Prostate gland (tissue), 2 donors: ENCODE results near the gene TEX55. TPM values are rescaled to one million over a fixed set of nuclear protein-coding genes. Genes with fewer than 3 reads are reported as not detected.
"Not testable (repeated sequence)": the region's sequence is repeated elsewhere in the genome, so short reads cannot be mapped to it uniquely, and the experiment has no call there.

Experiments
- DNase-seq: peaks from one replicate; pipeline ENCODE4 v3.0.0-alpha.2; 2019; ENCODE audit warnings: low spot score
- H3K27ac ChIP-seq, 2 donors: fragments of 200-600 bp; sonication (generic); 2 replicates each; pipeline ENCODE4 v1.5.1; 2017 to 2019
- H3K27me3 ChIP-seq: fragments of 200-600 bp; sonication (generic); replicated peaks from 2 replicates; pipeline ENCODE4 v1.5.1; 2019; ENCODE audit not compliant: insufficient read depth
- H3K36me3 ChIP-seq, 2 donors: fragments of 200-600 bp; sonication (generic); 1 replicate in 1 of 2; 2 replicates in 1 of 2; pipeline versions ENCODE4 v1.5.1 to v1.8.1; 2017 to 2019
- H3K4me1 ChIP-seq: fragments of 200-600 bp; sonication (generic); replicated peaks from 2 replicates; pipeline ENCODE4 v1.5.1; 2019
- H3K4me3 ChIP-seq, 2 donors: fragments of 200-600 bp; sonication (generic); 2 replicates each; pipeline ENCODE4 v1.5.1; 2017 to 2019
- H3K9me3 ChIP-seq: fragments of 200-600 bp; sonication (generic); 2 replicates; pipeline ENCODE4 v1.5.1; 2017
- POLR2A ChIP-seq: fragments of 450-650 bp; IDR thresholded peaks from one replicate; pipeline ENCODE4 v1.6.1; 2016; ENCODE audit warnings: antibody characterized with exemption, mild to moderate bottlenecking
- POLR2AphosphoS5 ChIP-seq: sonication (generic); formaldehyde crosslinking; IDR thresholded peaks from one replicate; pipeline ENCODE4 v1.6.1; 2017; ENCODE audit warnings: antibody characterized with exemption
- WGBS: methylation state at CpG from one replicate; pipeline ENCODE4 v1.1.5; 2018; 5-methylcytosine and 5-hydroxymethylcytosine counted together
- intact Hi-C: fragments of 100-400 bp; cut with DNase I; formaldehyde crosslinking; loops from one replicate; pipeline ENCODE4 v1.14.2; 2022
- total RNA-seq, 2 donors: library from RNA; depleted of rRNA; stranded (reverse); fragments of >200 nt; gene quantifications; one replicate each; pipeline ENCODE4 v1.1.0, GENCODE V29; 2016
- TF ChIP-seq, protein P1 (sequence below), 4 experiments: fragments of 200-600 bp in 2 of 4; fragments of 450-650 bp in 2 of 4; sonication (generic) in 2 of 4; IDR thresholded peaks; 1 replicate in 3 of 4; 2 replicates in 1 of 4; pipeline ENCODE4 v1.5.1; 2016 to 2019; ENCODE audit warnings: antibody characterized with exemption in 4 of 4, mild to moderate bottlenecking in 2 of 4, moderate library complexity in 2 of 4

Gene TEX55
- total RNA-seq, 2 donors from 2014 or later = 6.6 TPM; not detected in 1

DNA sequence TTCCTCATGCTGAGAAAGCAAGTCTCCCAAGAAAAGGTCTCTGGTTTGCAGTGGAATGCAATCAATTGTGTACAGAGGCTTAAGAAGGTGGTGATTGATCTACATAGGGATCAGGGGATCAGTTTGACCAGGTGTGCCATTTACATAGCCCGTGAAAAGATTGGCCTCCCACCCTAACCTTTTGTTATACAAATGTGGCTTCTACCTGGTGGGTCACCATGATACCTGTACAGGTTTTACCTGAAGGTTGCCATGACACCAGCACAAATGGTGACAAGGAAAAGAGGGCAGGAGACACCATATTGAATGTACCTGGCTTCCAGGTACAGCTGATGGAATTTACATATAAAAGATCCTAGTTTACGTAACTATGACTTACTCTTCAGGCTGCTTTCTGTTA lies 25.5 kb upstream of the TEX55 start:
- H3K27me3 ChIP-seq = no peaks in the 10 kb centered on the region
- WGBS = 73% methylated on average over 2 of the region's 2 CpGs

GRCh38 chr3:119122350-119122749 lies 23.6 kb upstream of the TEX55 start:
- no peak overlapping the region for H3K27ac ChIP-seq
- TF ChIP-seq, protein P1, sequence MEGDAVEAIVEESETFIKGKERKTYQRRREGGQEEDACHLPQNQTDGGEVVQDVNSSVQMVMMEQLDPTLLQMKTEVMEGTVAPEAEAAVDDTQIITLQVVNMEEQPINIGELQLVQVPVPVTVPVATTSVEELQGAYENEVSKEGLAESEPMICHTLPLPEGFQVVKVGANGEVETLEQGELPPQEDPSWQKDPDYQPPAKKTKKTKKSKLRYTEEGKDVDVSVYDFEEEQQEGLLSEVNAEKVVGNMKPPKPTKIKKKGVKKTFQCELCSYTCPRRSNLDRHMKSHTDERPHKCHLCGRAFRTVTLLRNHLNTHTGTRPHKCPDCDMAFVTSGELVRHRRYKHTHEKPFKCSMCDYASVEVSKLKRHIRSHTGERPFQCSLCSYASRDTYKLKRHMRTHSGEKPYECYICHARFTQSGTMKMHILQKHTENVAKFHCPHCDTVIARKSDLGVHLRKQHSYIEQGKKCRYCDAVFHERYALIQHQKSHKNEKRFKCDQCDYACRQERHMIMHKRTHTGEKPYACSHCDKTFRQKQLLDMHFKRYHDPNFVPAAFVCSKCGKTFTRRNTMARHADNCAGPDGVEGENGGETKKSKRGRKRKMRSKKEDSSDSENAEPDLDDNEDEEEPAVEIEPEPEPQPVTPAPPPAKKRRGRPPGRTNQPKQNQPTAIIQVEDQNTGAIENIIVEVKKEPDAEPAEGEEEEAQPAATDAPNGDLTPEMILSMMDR (IDR thresholded peaks at IDR 0.05) = no peak
- TF ChIP-seq POLR2AphosphoS5 (no peak), POLR2A (no peak)
- no peak overlapping the region for H3K4me3 ChIP-seq
- H3K27me3 ChIP-seq = no peaks in the 10 kb centered on the region
- intact Hi-C loops = no loop called here
- H3K4me1 ChIP-seq = no peaks in the 10 kb centered on the region
- H3K36me3 ChIP-seq = no peaks in the 10 kb centered on the region
- DNase-seq = no peak
- 56% methylated on average over 3 of the region's 3 CpGs for WGBS
- no peaks in the 10 kb centered on the region for H3K9me3 ChIP-seq

More for the DNA sequence above, 25.5 kb upstream of the TEX55 start:
- Histone ChIP-seq H3K36me3 (no peaks in the 10 kb centered on the region), H3K4me1 (no peaks in the 10 kb centered on the region), H3K9me3 (no peaks in the 10 kb centered on the region), H3K27ac (no peak overlapping the region), H3K4me3 (no peak overlapping the region)
- TF ChIP-seq POLR2A (no peak), POLR2AphosphoS5 (no peak)
- TF ChIP-seq, protein P1 (IDR thresholded peaks at IDR 0.05) = no peak
- intact Hi-C loops = no loop called here
- DNase-seq = no peak

DNA sequence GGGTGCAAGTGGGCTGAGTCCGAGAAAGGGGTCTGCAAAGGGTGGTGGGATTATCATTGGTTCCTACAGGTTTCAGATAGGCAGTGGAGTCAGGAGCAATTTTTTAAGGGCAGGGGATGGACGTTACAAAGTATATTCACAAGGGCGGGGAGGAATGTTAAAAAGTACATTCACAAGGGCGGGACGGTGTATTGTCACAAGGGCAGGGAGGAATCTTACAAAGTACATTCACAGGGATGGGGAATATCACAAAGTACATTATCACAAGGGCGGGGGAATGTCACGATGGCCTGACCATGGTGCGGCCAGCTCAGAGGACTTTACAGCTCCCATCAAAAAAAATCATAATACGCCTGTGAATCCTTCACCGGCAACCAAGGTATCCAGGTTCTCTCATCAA lies 20.6 kb upstream of the TEX55 start:
- no peak overlapping the region for H3K27ac ChIP-seq
- H3K4me3 ChIP-seq = no peak overlapping the region
- intact Hi-C loops = no loop called here
- DNase-seq = no peak
- no peaks in the 10 kb centered on the region for H3K27me3 ChIP-seq
- no peaks in the 10 kb centered on the region for H3K4me1 ChIP-seq
- no peaks in the 10 kb centered on the region for H3K9me3 ChIP-seq
- TF ChIP-seq POLR2AphosphoS5 (no peak), POLR2A (no peak)
- TF ChIP-seq, protein P1 (IDR thresholded peaks at IDR 0.05) = no peak
- 90% methylated on average over 10 of the region's 10 CpGs for WGBS
- no peaks in the 10 kb centered on the region for H3K36me3 ChIP-seq

GRCh38 chr3:119125742-119126504 lies 20.0 kb upstream of the TEX55 start:
- H3K36me3 ChIP-seq = no peaks in the 10 kb centered on the region
- no peaks in the 10 kb centered on the region for H3K4me1 ChIP-seq
- intact Hi-C loops = no loop called here
- H3K9me3 ChIP-seq = no peaks in the 10 kb centered on the region
- WGBS = 78% methylated on average over 16 of the region's 17 CpGs
- no peaks in the 10 kb centered on the region for H3K27me3 ChIP-seq
- no peak for TF ChIP-seq POLR2A
- TF ChIP-seq, protein P1 (IDR thresholded peaks at IDR 0.05) = no peak
- TF ChIP-seq POLR2AphosphoS5 = no peak
- no peak overlapping the region for H3K27ac ChIP-seq
- DNase-seq = no peak
- no peak overlapping the region for H3K4me3 ChIP-seq

DNA sequence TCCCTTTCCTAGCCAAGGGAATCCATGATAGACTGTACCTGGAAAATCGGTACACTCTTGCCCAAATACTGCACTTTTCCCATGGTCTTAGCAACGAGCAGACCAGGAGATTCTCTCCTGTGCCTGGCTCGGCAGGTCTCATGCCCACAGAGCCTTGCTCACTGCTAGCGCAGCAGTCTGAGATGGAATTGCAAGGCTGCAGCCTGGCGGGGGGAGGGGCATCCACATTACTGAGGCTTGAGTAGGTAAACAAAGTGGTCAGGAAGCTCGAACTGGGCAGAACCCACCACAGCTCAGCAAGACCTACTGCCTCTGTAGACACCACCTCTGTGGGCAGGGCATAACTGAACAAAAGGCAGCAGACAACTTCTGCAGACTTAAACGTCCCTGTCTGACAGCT lies 15.7 kb upstream of the TEX55 start:
- DNase-seq, intact Hi-C loops, H3K27ac ChIP-seq, H3K4me1 ChIP-seq, H3K36me3 ChIP-seq, H3K4me3 ChIP-seq, H3K27me3 ChIP-seq, H3K9me3 ChIP-seq: not testable (repeated sequence)
- WGBS = 39% methylated on average over 7 of the region's 7 CpGs

GRCh38 chr3:119132291-119132690 lies 13.7 kb upstream of the TEX55 start:
- H3K9me3 ChIP-seq, H3K27ac ChIP-seq, intact Hi-C loops, H3K4me1 ChIP-seq, H3K4me3 ChIP-seq, H3K36me3 ChIP-seq, DNase-seq, H3K27me3 ChIP-seq: not testable (repeated sequence)
- 91% methylated on average over 4 of the region's 4 CpGs for WGBS

DNA sequence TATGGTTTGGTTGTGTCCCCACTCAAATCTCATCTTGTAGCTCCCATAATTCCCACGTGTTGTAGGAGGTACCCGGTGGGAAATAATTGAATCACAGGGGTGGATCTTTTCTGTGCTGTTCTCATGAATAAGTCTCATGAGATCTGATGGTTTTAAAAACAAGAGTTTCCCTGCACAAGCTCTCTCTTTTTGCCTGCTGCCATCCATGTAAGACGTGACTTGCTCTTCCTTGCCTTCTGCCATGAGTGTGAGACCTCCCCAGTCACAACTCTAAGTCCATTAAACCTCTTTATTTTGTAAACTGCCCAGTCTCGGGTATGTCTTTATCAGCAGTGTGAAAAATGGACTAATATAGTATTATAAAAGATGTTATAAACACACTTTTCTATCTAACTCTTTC lies 6.6 kb upstream of the TEX55 start:
- DNase-seq, H3K27me3 ChIP-seq, intact Hi-C loops, H3K4me1 ChIP-seq, H3K27ac ChIP-seq, H3K36me3 ChIP-seq, H3K9me3 ChIP-seq, H3K4me3 ChIP-seq: not testable (repeated sequence)
- 79% methylated on average over 4 of the region's 4 CpGs for WGBS
